ENCODE data around the gene LPP.
"Not testable (repeated sequence)": the region's sequence is repeated elsewhere in the genome, so short reads cannot be mapped to it uniquely, and the experiment has no call there.

LPP gene

DNA sequence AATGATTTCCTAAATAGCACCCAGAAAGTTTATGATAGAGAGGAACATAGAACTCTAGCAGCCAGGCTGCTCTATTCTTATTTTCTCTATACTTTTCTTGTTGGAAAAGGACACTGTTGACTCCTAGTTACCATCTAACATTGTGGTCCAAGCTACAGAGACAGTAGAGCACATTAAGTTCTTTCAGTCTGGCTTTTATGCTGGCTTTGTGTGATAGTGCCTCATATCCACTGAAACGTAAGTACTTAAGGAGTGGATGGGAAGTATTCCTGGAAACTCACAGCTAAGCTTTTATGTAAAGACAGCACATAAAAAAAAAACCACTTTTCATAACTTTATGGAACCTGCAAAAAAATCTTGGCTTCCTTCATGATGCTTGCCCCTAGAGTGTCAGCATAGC is 537.7 kb downstream of the LPP start:
- DNase-seq: no peak

DNA sequence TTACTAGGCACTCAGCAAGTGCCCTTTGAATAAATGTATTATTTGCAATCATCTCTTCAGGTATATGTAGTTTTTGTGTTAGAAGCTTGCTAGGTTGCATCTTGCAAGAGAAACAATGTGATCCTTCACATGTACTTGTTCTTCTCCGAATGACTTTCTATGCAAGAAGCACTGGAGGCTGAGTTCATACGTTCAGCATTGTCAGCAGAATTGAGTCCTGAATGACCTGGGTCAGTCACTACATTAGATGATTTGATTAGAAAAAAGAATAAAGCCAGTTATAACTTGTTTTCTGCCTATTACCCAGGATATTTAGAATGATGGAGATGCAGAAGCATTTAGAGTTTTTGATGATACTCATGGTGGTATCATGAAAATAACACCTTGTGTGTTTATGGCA is 538.7 kb downstream of the LPP start:
- DNase-seq: no peak

DNA sequence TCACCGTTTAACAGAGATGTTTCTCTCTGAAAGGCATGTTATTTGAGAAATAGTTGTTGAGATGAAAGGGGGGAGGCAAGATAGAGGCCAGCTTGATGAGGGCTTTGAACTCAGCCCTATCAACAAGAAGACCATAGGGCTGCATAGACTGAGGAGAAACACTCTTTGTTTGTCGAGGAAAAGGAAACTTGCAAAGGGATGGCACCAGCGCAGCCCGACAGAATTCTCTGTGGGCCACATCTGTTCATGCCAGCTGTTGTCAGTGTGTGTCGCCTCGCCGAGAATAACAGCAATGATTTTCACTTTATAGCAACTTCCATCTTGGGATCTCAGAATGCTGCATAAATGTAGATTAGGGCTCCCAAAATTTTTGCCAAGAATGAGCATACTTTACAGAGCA is 539.5 kb downstream of the LPP start:
- no peak for DNase-seq

DNA sequence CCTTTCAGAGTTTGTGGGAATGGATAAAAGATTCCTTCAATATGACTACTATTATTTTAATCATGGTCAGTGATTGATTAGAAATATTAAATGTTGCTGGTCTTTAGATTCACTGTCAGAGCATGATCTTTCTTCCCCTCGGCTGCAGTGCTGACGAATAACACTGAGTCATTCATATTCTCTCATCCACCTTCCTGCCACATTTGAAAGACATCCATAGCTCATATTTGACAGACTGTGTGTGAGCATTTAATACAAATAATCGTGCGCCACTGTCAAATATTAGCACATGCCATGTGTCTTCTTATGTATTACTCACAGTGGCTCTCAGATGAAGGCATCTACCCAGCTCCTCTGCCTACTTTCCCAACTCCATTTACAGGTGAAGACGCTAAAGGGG is 541.3 kb downstream of the LPP start:
- DNase-seq: no peak

DNA sequence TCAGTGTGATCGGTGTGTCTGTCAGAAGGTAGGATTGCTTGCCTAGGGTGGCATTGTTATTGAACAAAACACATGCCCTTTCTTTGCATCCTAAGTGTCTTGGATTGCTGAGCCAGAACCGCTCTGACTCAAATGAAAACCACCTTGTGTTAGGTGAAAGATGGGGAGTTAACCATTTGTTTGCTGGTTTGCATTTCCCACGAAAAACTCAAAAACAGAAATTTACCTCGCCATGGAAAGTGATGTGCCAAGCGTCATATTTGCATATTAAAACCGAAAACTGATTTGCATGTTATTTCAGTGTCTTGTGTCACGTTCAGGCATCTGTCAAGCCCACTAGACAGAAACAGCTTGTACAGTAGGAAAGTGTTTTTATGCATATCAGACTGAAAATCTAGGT is 543.2 kb downstream of the LPP start:
- DNase-seq: no peak

DNA sequence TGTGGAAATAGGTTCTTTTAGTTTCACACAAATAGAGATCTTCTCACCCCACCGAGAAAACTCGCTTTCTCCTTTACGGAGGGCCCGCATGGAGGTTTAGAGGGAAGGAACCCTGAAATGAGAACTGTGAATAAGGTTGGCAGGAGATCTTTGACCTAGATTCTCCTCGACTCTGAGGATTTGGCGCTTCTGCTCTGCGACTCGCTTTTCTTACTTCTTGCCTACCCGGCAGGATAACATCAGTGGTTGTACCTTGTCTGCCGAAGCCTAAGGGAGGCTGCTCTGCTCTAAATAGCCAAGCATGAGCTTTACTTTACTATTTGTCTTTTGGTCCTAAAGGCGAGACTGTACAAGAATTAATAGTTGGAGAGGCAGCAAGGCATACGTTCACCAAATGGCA is 544.5 kb downstream of the LPP start:
- no peak for DNase-seq

DNA sequence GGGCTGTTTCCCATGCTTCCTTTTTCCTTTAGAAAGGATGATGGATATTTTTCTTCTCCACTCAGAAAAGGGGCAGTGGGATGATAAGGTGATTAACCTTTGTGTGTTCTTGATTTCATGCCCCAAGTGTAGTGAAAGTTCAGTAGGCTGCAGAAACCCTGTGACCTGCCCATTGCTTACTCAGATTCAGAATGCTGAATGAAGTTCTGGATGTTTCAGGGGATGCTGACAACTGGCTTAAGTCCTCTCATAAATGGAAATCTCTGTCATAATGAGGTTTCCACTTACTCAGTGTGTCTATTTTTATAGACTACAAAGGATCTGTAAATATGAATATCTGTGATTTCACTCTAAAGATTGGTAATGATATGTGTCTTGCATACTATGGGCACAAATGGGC is 546.5 kb downstream of the LPP start:
- no peak for DNase-seq

DNA sequence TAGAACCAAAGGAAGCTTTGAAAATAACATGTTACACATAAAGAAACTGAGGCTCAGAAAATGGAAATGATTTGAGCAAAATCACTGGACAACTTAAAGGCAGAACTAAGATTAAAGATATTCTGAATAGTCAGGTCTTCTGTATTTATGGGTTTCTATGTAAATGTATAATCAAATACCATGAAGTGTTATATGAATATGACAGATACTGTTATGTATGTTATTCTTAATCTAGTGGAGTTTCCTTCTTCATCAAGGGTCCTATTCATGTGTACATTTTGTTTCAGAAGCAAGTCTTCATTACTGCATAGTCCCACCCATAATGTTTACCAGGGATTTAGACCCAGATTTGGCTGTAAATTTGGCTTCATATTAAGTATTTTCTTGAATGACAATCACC is 547.0 kb downstream of the LPP start:
- DNase-seq: no peak

DNA sequence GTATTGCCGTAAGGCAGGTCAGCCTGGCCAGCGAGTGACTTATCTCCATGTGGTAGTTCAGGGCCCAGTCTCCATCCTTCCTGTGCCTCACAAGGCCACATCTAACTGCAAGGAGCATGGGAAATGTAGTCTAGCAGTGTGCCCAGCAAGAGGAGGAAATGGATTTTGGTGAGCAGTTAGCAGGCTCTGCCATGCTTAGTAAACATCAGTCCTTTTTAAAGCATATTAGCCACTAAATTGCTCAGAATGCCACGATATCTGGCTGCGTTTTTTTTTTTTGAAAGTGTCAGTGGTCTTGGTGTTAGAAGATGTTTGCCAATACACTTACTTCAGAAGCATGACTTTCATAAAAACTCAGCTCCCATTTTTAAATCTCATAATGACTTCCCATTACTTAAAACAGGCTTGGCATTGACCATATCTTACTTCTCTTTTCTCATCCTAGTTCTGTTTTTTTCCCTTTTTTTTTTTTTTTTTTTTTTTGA is 547.6 kb downstream of the LPP start:
- no peak for DNase-seq

DNA sequence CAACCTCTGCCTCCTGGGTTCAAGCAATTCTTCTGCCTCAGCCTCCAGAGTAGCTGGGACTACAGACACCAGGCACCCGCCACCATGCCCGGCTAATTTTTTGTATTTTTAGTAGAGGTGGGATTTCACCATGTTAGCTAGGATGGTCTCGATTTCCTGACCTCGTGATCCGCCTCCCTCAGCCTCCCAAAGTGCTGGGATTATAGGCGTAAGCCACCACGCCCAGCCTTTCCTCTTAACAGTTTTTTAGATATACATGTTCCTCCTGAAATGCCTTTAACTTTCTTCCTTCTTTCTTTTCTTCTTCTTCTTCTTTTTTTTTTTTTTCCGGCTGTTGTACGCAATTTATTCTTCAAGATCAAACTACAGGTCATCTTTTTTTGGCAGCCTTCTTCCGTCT is 548.1 kb downstream of the LPP start:
- DNase-seq: not testable (repeated sequence)

DNA sequence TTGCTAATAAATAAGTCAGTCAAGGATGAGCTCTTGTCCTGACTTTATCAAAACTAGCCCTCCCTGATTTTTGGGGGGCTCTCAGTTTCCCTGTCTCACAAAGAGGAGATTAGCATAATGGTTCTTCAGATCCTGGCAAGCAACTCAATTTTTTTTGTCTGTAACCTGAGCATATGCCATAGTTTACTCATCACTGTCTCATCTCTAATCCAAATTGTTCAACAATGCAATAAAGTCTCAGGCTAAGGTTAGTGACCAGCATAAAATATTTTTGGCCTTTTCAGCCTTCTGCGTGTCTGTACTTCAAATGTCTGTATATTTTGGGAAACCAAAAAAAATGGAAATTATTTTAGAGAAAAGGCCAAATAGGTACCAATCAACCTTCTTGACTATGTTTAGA is 552.2 kb downstream of the LPP start:
- DNase-seq: no peak

DNA sequence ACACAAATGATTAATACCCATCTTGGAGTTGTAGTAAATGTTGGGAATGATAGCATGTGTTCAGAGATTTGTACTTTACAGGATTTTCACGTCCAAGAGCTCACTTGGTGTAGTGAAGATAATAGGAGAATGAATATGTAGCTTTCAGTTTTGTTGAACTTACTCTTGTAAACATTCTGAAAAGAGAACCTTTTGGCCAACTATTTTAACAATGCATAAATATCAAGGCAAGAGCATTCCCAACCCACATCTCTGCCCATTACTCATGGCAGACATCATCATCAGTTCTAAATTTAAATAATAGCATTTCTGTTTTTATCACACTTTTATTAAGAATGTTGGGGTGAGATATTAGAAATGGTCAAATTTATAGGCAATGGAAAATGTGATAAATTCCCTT is 552.6 kb downstream of the LPP start:
- DNase-seq: no peak

DNA sequence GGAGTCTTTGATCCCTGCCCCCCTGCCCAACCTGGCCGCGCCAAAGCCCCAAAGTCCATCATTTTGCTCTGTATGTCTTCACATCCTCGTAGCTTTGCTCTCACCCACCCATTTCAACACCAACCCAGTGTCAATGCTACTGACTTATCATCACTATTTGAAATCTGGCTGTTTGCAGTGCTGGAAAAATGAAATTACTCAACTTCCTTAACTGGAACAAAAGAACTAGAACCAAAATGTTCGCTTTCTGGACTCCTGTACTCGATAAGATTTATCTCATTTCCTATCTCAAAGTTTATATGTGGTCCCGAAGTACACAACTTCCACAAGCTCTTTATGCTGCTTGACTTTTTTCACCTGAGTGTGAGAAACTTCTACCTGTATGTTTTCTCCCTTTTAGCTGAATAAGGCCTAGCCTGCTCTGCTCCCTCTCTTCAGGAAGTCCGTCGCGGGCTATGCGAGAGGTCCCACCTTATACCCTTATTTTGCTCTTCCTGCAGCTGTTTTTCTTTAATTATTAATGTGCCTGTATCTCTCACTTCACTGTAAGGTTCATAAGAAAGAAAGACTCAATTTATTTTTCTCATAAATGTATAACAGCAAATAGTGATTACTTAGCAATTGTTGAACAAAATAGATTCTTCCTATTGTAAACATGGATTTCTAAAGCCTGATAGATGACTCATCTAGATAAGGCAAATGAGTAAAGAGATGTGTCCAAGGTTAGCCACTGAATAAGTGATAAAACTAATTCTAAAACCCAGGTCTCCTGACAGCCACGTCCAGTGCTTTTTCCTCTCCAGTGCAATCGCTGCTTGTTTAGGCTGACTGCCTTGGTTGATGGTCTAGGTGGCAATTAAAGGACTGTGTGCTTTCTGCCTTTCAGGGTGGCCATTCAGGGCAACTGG is 553.7 kb downstream of the LPP start:
- no peak for DNase-seq

DNA sequence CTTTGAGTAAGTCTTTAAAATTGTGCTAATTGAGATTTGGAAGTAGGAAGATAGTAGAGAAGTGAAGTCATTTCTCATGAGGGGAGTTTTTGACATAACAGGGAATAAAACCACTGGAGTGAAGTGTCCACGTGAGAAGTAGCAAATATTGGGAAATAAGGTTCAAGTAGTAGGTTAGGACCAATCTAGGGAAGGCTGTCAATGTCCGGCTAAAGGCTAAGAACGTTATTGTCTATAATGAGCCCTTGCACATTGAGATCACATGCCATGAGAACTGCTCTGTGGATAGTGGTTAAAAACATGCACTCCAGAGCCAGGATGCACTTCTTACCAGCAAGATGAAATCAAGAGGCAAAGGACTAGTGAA is 557.9 kb downstream of the LPP start:
- DNase-seq: no peak

DNA sequence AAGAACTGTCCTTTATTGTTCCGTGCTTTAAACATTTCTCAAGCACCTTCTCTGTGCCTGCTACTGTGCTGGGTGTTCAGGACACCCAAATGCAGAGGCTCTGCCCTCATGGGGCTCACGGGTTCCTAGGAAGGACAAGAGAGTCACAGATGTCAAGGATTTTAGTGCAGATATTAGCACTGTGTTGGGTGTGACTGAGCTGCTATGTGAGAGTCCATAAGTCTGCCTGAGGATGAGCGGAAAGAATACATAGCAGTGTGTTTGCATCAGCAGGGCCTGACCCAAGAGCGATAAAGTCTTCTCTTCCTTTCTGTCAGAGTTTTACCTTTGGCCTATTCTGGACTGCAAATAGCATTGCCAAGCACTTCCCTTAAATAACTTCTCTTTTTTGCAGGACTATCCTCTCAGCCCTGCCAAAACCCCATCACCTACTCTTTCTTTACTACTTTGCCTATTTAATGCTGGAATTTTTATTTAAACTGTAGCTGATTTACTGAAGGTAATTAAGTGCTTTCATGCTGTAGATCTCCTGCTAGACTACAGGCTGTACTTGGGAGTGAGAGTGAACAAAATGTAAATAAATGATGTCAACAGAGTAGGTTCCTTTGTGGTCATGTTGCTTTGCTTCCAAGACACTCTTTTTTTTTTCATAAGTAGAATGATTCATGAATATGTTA is 558.4 kb downstream of the LPP start:
- peak; percentile 59 for DNase-seq

DNA sequence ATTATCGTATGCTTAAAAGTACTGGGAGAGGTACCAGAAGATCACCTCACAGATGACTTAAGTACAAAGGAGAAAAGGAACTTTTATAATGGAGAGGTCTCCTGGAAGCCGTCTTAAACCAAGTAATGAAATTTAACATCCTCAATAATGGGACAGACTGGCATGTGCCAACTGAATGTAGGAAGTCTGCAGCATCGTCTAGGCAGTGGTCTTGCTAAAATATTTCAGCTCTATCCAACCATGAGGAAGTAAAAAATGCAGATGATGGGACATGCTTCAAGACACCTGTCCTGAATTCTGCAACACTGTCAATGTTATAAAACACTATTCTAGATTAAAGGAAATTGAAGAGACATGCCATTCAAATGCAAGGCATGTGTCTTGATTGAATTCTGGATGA is 559.0 kb downstream of the LPP start:
- DNase-seq: no peak

DNA sequence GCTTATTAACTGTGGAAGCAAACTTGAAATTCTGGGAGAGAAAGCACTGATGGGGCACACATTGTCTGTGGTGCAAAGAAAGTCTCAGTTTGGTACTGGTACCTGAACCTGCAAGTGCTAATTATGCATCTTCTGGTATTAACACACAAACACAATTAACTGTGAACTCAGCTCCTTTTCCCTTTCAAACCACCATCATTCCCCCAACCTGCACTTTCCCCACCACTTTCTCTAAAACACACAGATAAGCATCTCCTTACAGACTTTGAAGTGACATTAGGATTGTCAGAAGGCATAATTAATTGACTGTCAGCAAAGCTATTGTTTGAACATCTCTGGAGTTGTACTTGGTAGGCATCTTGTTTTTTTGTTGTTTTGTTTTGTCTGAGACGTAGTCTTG is 565.6 kb downstream of the LPP start:
- DNase-seq: no peak

DNA sequence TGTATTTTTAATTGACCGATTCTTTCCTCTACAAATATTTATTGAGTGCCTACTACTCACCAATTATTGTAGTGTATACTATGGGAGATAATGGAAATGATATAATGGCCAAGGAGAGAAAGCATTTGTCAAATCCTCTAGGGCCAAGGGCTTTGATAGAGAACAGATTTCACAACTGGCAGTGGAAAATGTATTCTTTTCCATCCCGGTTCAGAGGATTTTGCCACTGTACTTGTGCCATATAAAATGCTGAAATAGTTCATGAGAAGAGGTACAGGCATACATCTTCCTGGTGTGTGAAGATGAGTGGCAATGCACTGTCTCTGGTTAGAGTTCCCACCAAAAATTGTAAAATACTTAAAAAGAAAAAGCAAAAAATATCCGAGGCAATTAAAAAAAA is 566.3 kb downstream of the LPP start:
- DNase-seq: no peak

DNA sequence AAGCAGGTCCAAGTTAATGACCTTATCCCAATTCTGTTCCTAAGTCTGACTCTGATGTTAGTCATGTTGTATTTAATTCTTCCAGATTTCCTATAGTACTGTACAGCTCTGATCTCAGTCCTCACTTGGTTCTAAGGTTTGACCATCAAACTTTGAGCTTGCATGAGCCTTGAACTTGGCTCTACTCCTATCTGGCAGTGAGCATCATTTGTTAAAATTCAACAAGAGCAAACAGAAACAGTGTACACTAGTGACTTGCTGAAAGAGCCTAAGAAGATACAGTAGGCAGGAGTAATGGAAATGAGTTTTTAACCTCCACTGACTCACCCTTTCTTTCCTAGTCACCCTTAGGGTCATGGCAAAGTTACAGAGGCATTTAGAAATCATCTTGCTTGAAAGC is 566.7 kb downstream of the LPP start:
- no peak for DNase-seq

DNA sequence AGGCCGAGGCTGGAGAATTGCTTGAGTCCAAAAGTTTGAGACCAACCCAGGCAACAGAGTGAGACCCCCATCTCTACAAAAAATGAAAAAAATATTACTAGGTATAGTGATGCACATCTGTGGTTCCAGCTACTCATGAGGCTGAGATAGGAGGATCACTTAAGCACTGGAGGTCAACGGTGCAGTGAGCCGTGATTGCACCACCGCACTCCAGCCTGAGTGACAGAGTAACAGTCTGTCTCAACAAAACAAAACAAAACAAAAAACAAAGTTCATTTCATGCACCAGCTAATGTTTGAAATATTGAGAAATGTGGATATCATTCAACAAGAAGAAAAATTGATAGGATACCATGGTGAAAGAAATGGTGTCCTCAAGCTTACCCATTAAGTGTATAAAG is 567.4 kb downstream of the LPP start:
- no peak for DNase-seq

DNA sequence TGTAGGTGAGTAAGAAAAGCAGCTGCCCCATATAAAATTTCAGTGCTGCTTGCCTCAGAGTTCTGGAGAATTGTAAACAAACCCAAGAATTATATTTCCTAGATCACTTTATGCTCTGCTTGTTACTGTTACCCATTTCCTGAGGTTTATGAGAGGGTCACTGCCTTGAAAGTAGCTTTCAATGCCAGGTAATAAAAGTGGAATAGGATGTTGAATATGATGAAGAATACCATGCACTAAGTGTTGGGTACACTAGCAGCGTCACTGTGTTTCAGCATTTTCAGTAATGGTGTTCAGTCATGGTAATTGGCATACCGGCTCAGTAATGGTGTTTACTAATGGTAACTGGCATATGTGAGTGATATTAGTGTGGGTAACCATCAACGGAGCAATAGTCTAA is 568.0 kb downstream of the LPP start:
- DNase-seq: no peak

DNA sequence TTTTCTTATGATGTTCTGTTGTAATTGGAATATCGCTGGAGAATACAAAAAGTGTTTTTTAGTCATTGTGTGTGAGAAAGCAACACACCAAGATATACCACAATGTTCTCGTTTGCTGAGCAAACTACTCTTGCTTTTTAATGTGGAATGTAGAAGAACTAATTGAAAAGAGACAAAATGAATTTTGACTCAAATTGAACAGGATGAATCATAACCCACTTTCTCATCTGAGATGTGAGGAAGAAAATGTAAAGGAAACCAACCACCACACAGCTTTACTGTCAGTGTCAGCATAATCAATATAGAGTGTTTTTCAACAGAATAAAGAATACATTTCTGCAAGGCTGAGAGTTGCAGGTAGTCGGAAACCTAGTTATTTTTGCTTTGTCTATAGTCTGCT is 569.0 kb downstream of the LPP start:
- no peak for DNase-seq

DNA sequence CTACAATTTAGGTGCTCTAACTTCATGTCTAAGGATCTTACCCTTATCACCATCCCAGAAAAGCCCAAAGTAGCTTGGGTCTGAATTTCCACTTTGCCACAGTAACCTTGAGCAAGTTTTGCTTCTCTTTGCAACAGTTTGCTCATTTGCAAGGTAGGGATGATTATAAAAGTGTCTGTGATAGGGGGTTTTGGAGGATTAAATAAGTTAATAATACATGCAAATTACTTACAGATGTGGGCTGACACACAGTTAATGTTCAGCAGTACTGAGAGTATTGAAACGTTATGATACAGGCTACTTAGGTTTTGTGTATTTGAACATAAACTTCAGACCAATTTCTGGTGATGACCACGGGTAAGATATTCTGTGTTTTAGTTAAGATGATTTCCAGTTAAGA is 573.1 kb downstream of the LPP start:
- DNase-seq: no peak

DNA sequence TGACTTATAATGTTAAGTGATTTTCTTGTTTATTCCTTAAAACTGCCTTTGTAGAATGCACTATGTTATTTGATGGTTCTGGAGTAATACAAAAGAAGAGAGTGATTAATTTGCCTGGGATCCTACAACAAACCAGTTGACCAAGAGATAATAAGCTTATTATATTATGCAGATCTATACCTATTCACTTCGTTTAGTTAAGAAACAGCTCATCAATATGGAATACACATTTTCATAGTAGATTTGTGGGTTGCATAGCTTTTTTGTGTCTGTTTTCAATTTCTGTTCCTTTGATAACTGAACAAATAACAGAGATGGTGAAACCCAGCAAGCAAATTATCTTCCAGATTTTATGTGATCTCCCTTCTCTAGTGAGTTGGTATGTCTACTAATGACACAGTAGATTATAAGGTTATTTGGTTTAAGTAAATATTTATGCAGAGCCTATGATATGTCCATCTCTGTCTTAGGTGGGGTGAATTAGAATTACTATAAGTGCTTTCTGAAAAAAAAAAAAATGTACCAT is 574.5 kb downstream of the LPP start:
- DNase-seq: no peak
